Kidney epithelial cell (primary cell): ENCODE results near the gene RAP2B. TPM values are rescaled to one million over a fixed set of nuclear protein-coding genes. Genes with fewer than 3 reads are reported as not detected.
A peak's percentile ranks its signal among the peaks of the same experiment; 100 is the strongest.

Experiments
- DNase-seq: peaks from one replicate; pipeline ENCODE4 v3.0.0-alpha.2; 2010; ENCODE audit warnings: low read depth
- H3K27me3 ChIP-seq: 2 replicates; pipeline ENCODE4 v1.6.0; 2011; ENCODE audit warnings: low read length; ENCODE audit not compliant: control insufficient read depth, insufficient read depth
- H3K36me3 ChIP-seq: 2 replicates; pipeline ENCODE4 v1.5.1; 2011; ENCODE audit warnings: low read length; ENCODE audit not compliant: control insufficient read depth, insufficient read depth
- H3K4me3 ChIP-seq: 2 replicates; pipeline ENCODE4 v1.5.1; 2011; ENCODE audit warnings: low read depth, mild to moderate bottlenecking, control low read depth, low read length
- total RNA-seq: library from RNA; depleted of rRNA; stranded (reverse); fragments of >200 nt; gene quantifications from 2 replicates; pipeline ENCODE4 v1.2.3, GENCODE V29; 2015
- TF ChIP-seq, protein P1 (sequence below): IDR thresholded peaks from 2 replicates; pipeline ENCODE4 v1.5.1; 2011; ENCODE audit warnings: mild to moderate bottlenecking, moderate library complexity, low read length, control low read depth, inconsistent platforms; ENCODE audit not compliant: insufficient read depth, poor library complexity, severe bottlenecking

RAP2B gene
- total RNA-seq, 1 donor from 2014 or later = 43.6 TPM

DNA sequence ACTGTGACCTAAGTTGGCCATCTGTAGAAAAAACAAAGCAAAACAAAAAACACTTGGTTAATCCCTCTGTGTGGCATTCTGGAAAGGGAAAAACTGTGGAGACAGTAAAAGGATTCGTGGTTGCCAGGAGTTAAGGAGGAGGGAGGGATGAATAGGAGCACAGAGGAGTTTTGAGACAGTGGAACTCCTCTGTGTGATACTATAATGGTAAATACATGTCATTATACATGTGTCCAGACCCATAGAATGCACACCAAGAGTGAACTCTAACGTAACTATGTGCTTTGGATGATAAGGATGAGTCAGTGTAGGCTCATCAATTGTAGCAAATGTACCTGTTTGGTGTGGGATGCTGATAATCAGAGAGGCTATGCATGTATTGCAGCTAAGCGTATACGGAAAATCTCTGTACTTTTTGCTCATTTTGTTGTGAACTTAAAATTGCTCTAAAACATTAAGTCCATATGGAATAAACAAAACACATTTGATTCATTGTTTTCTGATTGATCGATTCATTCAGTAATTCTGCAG is 33.4 kb downstream of the RAP2B start:
- H3K36me3 ChIP-seq = no peaks in the 10 kb centered on the region
- H3K4me3 ChIP-seq = no peak overlapping the region
- DNase-seq = no peak
- TF ChIP-seq, protein P1, sequence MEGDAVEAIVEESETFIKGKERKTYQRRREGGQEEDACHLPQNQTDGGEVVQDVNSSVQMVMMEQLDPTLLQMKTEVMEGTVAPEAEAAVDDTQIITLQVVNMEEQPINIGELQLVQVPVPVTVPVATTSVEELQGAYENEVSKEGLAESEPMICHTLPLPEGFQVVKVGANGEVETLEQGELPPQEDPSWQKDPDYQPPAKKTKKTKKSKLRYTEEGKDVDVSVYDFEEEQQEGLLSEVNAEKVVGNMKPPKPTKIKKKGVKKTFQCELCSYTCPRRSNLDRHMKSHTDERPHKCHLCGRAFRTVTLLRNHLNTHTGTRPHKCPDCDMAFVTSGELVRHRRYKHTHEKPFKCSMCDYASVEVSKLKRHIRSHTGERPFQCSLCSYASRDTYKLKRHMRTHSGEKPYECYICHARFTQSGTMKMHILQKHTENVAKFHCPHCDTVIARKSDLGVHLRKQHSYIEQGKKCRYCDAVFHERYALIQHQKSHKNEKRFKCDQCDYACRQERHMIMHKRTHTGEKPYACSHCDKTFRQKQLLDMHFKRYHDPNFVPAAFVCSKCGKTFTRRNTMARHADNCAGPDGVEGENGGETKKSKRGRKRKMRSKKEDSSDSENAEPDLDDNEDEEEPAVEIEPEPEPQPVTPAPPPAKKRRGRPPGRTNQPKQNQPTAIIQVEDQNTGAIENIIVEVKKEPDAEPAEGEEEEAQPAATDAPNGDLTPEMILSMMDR = no peak
- no peaks in the 10 kb centered on the region for H3K27me3 ChIP-seq

DNA sequence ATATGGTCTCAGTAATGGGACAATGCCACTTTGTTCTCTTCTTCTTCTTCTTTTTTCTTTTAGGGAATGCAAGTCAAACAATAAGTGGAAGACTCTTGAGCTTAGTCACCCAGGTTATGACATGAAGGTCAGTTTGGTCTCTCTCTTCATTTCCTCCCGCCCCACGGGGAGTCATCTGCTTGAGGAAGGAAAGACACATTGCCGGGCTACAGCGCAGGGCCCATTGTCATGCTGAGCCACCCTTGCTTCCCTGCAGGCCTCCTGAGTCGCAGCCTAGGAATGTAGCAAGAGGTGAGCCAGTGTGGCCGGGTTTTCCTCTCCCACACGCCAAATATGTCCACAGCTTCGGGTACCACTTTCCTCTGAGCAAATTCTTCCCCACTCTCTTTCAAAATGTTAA is 47.6 kb downstream of the RAP2B start:
- Histone ChIP-seq H3K4me3 (no peak overlapping the region), H3K27me3 (no peaks in the 10 kb centered on the region), H3K36me3 (no peaks in the 10 kb centered on the region)
- DNase-seq = peak; percentile 62
- TF ChIP-seq, protein P1 = no peak

DNA sequence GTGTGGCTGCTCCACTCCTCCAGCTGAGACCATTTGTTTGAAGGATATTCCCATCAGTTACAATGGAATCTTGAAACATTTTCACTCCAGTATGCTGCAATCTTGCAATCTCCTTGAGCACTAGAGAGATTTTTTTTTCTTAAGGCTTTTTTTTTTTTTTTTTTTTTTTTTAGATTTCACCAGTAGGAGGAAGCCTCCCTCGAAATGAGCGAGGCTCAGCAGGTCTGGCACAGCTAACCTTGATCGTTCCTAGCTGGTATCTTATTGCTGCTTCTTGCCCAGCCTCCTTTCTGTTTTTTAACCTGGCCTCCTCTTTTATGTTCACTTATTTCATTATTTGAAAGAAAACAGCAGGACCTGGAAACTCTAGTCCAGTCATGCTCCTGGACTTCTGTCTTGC is 48.1 kb downstream of the RAP2B start:
- TF ChIP-seq, protein P1 = no peak
- DNase-seq = no peak
- Histone ChIP-seq H3K27me3 (no peaks in the 10 kb centered on the region), H3K4me3 (no peak overlapping the region), H3K36me3 (no peaks in the 10 kb centered on the region)

DNA sequence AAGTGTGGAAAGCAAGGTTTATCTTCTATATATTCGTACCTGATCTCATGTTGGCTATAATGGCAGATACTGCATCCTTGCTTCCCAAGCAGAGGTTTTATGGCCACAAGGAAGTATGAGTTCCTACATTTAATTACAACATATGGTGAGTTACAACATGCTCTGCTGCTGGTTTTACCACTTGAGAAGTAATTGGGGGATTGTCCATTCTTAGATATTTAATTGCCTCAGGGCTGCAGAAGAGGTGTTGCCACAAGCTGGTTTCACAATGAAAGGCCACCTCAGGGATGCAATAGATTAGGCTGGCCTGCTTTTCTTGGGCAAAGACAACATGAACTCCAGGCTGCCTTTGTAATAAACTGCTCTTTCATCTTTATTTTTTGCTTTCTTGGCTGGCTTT is 48.6 kb downstream of the RAP2B start:
- H3K27me3 ChIP-seq = no peaks in the 10 kb centered on the region
- DNase-seq = no peak
- no peaks in the 10 kb centered on the region for H3K36me3 ChIP-seq
- TF ChIP-seq, protein P1 = no peak
- H3K4me3 ChIP-seq = no peak overlapping the region

DNA sequence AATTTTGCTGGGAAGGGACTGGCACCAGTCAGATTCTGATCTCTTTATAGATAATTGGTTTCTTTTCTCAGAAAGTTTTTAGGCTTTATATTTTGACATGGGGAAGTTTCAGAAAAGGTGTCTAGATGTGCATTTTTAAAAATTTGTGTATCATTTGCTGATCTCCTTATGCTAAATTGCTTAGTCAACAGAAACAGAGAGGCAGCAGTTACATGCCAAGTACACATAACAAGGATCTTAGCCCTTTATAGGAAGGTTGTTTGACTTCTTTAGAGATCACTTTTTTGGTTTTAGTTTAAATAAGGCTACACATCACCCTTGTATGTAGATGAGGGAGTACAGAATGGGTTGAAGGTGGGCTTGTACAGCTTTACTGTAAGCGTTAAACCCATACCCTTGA is 53.5 kb downstream of the RAP2B start:
- TF ChIP-seq, protein P1 = no peak
- Histone ChIP-seq H3K27me3 (no peaks in the 10 kb centered on the region), H3K4me3 (no peak overlapping the region), H3K36me3 (no peaks in the 10 kb centered on the region)
- DNase-seq = no peak

DNA sequence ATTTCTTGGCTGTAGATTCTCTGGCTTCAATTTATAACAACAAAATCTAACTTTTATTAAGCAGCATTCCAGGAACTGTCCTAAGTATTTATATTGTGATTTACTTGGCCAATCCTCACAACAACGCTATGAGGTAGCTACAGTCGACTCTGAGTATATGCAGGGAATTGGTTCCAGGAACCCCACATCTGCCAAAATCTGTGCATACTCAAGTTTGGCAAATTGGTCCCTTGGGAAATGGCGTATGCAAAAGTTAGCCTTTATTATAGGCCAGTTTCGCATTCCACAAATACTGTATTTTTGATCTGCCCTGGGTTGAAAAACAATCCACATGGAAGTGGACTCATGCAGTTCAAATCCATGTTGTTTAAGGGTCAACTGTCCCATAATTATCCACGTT is 53.9 kb downstream of the RAP2B start:
- Histone ChIP-seq H3K4me3 (no peak overlapping the region), H3K27me3 (no peaks in the 10 kb centered on the region), H3K36me3 (no peaks in the 10 kb centered on the region)
- DNase-seq = no peak
- TF ChIP-seq, protein P1 = no peak
